Heart left ventricle (tissue), 16 donors: Measurements from ENCODE around the gene BRMS1L. TPM values are rescaled to one million over a fixed set of nuclear protein-coding genes. Genes with fewer than 3 reads are reported as not detected.

Source experiments
- ATAC-seq, 4 donors: fragments of 200-7000 bp; cut with Tn5 transposase; one replicate each; pipeline ENCODE4 v1.9.1; 2020 to 2022; ENCODE audit warnings: moderate library complexity in 4 of 4, mild to moderate bottlenecking in 3 of 4, moderate number of reproducible peaks in 1 of 4
- DNase-seq, 5 donors: peaks; one replicate each; pipeline ENCODE4 v3.0.0-alpha.2; 2020
- H3K27ac ChIP-seq, 12 donors: fragments of 200-600 bp; sonication (generic) in 4 of 12; one replicate each; pipeline versions ENCODE4 v1.5.0 to v1.8.0; 2016 to 2022; ENCODE audit warnings: mild to moderate bottlenecking in 2 of 12
- H3K27me3 ChIP-seq, 9 donors: fragments of 200-600 bp; sonication (generic) in 2 of 9; one replicate each; pipeline versions ENCODE4 v1.5.1 to v1.8.0; 2016 to 2022; ENCODE audit warnings: mild to moderate bottlenecking in 3 of 9
- H3K36me3 ChIP-seq, 9 donors: fragments of 200-600 bp; sonication (generic) in 2 of 9; one replicate each; pipeline versions ENCODE4 v1.5.0 to v1.8.0; 2018 to 2022; ENCODE audit warnings: mild to moderate bottlenecking in 2 of 9
- H3K4me1 ChIP-seq, 12 donors: fragments of 200-600 bp; sonication (generic) in 4 of 12; one replicate each; pipeline versions ENCODE4 v1.5.0 to v1.8.0; 2016 to 2022; ENCODE audit warnings: mild to moderate bottlenecking in 3 of 12
- H3K4me3 ChIP-seq, 12 donors: fragments of 200-600 bp; sonication (generic) in 4 of 12; one replicate each; pipeline versions ENCODE4 v1.5.0 to v1.8.0; 2017 to 2022; ENCODE audit warnings: mild to moderate bottlenecking in 9 of 12, moderate library complexity in 4 of 12
- H3K9me3 ChIP-seq, 12 donors: fragments of 200-600 bp; sonication (generic) in 4 of 12; one replicate each; pipeline versions ENCODE4 v1.5.0 to v1.8.0; 2016 to 2022; ENCODE audit warnings: mild to moderate bottlenecking in 1 of 12
- POLR2A ChIP-seq, 2 donors: fragments of 450-650 bp; IDR thresholded peaks; one replicate each; pipeline ENCODE4 v1.6.1; 2017; ENCODE audit warnings: antibody characterized with exemption in 2 of 2, mild to moderate bottlenecking in 2 of 2, moderate library complexity in 2 of 2
- WGBS, 4 donors: extraction: QIAGEN DNeasy Blood & Tissue Kit in 2 of 4; methylation state at CpG; one replicate each; pipeline versions ENCODE4 v1.1.5 to v1.1.7; 2013 to 2018; 5-methylcytosine and 5-hydroxymethylcytosine counted together
- intact Hi-C, 10 donors: fragments of 100-400 bp; cut with DNase I; formaldehyde crosslinking; loops; one replicate each; pipeline versions ENCODE4 v1.11.1 to v1.14.2; 2022
- polyA plus RNA-seq, 2 donors: library from polyadenylated mRNA; stranded (reverse); fragments of 200-250 nt; gene quantifications; one replicate each; pipeline ENCODE4 v1.2.3, GENCODE V29; 2013
- total RNA-seq, 9 donors: library from RNA; depleted of rRNA in 2 of 9; stranded (reverse); fragments of >200 nt in 2 of 9; fragmentation: NEBNext Ultra II Directional in 3 of 9; extraction: Animal tissue kit (Norgen Biotek cat#: 25700) in 3 of 9; gene quantifications; one replicate each; pipeline versions ENCODE4 v1.1.0 to v1.2.4, GENCODE V29; 2016 to 2023
- TF ChIP-seq, protein P1 (sequence below), 12 donors: fragments of 200-600 bp; sonication (generic) in 4 of 12; IDR thresholded peaks; one replicate each; pipeline versions ENCODE4 v1.5.0 to v1.8.0; 2018 to 2022; ENCODE audit warnings: antibody characterized with exemption in 12 of 12, mild to moderate bottlenecking in 5 of 12
- donor health status: ischemic (EF 13 %, LVEDD 7.1; RV severe dilation, severe dysfunction).
- donor health status: healthy with polysubstance abuse.
- donor health status: DM: no; HTN: yes; CAD: no.
- donor health status: DM: no; HTN: no; CAD: no.
- donor health status: ischemic (EF 25% LVEDD 6.9; RV normal size, moderate dysfunction).
- donor health status: ischemic (EF 25% LVEDD 5.7; RV mildly dilated, moderate dysfunction).
- donor health status: healthy.
- donor health status: DM: yes; HTN: yes; CAD: no.
- donor health status: ischemic (EF 35%, LVEDD 5.7; RV mildly dilated, moderate dysfunction).
- donor health status: nonischemic (EF 11% LVEDD 7.7; RV severe dilation, severe dysfunction).
- donor health status: DM: yes; HTN: yes; CAD: no.
- donor health status: PGD.
- donor health status: ischemic (EF 29% LVEDD 5.4; RV normal size, mild dysfunction).
- donor health status: nonischemic (EF 23%, LVEDD 6.1; RV moderate dilation, normal function).

The BRMS1L gene
- total and polyA plus RNA-seq, 11 donors = 3.4 to 14.8 (median 11.1) TPM

DNA sequence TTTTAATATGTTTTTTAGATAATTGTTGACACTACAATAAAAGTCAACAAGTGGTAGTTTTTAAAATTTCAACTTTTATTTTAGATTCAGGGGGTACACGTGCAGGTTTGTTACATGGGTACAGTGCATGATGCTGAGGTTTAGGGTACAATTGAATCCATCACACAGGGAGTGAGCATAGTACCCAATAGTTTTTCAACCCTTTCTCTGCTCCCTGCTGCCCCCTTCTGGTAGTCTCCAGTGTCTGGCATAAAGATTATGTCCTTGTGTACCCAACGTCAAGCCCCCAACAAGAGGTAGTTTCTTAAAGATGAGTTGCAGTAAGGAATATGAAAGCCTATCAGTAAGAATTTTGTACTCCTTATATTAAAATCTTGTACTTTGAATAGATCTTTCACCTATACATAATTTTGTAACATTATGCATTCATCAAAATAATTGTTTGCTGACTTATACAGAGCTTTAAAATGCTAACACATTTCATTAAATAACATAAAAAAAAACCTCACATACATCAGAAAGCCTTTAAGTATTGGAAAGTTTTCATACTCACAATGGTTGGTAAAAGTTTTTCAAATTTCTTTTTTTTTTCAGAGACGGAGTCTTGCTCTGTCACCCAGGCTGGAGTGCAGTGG lies 11.7 kb upstream of the BRMS1L start:
- intact Hi-C loops = loop anchor here in 1 of 10 donors (10.0 kb wide), 1 partner anchor 120 kb away; no protein-coding TSS in a partner anchor

DNA sequence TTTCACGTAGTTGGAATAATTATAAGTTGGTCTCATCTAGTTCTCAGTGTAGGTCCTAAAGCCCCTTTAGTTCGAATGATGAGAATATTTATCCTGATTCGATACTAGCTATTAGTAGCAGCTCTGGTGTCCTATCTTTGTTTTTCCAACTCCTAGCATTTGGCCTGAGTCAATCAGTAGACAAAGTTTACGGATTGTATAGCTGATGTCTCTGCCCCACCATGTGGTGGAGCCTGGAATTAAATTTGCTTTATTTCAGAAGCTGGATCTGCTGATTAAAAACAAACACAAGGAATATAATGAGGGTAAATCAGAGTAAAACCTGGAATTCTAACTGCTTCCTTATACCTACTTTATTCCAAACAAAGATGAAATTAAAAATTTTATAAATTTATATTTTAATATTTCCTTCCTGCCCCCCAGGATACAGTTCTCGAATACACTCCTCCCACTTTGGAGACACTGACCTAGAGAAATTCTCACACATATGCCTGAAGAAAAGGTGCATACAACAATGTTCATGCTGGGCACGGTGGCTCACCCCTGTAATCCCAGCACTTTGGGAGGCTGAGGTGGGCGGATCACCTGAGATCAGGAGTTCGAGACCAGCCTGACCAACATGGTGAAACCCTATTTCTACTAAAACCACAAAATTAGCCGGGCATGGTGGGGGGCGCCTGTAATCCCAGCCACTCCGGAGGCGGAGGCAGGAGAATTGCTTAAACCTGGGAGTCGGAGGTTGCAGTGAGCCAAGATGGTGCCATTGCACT lies 7.6 kb upstream of the BRMS1L start:
- no peak for DNase-seq
- TF ChIP-seq, protein P1, sequence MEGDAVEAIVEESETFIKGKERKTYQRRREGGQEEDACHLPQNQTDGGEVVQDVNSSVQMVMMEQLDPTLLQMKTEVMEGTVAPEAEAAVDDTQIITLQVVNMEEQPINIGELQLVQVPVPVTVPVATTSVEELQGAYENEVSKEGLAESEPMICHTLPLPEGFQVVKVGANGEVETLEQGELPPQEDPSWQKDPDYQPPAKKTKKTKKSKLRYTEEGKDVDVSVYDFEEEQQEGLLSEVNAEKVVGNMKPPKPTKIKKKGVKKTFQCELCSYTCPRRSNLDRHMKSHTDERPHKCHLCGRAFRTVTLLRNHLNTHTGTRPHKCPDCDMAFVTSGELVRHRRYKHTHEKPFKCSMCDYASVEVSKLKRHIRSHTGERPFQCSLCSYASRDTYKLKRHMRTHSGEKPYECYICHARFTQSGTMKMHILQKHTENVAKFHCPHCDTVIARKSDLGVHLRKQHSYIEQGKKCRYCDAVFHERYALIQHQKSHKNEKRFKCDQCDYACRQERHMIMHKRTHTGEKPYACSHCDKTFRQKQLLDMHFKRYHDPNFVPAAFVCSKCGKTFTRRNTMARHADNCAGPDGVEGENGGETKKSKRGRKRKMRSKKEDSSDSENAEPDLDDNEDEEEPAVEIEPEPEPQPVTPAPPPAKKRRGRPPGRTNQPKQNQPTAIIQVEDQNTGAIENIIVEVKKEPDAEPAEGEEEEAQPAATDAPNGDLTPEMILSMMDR (IDR thresholded peaks at IDR 0.05) = peak; percentile 35 to 66 (median 56)
- TF ChIP-seq POLR2A (IDR thresholded peaks at IDR 0.05) = no peak
- WGBS, 4 donors = 69 to 74% (median 73%) methylated on average over 13 of the region's 13 CpGs
- H3K4me3 ChIP-seq = no peak overlapping the region
- H3K36me3 ChIP-seq = no peaks in the 10 kb centered on the region
- no peak overlapping the region for H3K27ac ChIP-seq
- no peaks in the 10 kb centered on the region for H3K9me3 ChIP-seq
- intact Hi-C loops = loop anchor here in 1 of 10 donors (10.0 kb wide), 1 partner anchor 124 kb away; no protein-coding TSS in a partner anchor
- H3K27me3 ChIP-seq = no peaks in the 10 kb centered on the region
- peak in 3 of 4 donors; percentile 46 to 76 (median 59) for ATAC-seq
- H3K4me1 ChIP-seq = peaks cover 0 to 2% (median 0%) of the 10 kb centered on the region in 12 donors

More for the DNA sequence above, 11.7 kb upstream of the BRMS1L start:
- no peak for TF ChIP-seq POLR2A (IDR thresholded peaks at IDR 0.05)
- TF ChIP-seq, protein P1 (IDR thresholded peaks at IDR 0.05) = peak; percentile 49 to 81 (median 66)
- DNase-seq (peak in 4 of 5 donors; percentile 23 to 48 (median 43)), ATAC-seq (peak in 3 of 4 donors; percentile 42 to 53 (median 49))
- Histone ChIP-seq H3K27me3 (no peaks in the 10 kb centered on the region), H3K4me3 (no peak overlapping the region), H3K36me3 (no peaks in the 10 kb centered on the region), H3K27ac (no peak overlapping the region), H3K4me1 (peaks cover 0 to 2% (median 0%) of the 10 kb centered on the region in 12 donors), H3K9me3 (no peaks in the 10 kb centered on the region)
- WGBS, 4 donors = 34 to 38% (median 37%) methylated on average over 3 of the region's 3 CpGs

DNA sequence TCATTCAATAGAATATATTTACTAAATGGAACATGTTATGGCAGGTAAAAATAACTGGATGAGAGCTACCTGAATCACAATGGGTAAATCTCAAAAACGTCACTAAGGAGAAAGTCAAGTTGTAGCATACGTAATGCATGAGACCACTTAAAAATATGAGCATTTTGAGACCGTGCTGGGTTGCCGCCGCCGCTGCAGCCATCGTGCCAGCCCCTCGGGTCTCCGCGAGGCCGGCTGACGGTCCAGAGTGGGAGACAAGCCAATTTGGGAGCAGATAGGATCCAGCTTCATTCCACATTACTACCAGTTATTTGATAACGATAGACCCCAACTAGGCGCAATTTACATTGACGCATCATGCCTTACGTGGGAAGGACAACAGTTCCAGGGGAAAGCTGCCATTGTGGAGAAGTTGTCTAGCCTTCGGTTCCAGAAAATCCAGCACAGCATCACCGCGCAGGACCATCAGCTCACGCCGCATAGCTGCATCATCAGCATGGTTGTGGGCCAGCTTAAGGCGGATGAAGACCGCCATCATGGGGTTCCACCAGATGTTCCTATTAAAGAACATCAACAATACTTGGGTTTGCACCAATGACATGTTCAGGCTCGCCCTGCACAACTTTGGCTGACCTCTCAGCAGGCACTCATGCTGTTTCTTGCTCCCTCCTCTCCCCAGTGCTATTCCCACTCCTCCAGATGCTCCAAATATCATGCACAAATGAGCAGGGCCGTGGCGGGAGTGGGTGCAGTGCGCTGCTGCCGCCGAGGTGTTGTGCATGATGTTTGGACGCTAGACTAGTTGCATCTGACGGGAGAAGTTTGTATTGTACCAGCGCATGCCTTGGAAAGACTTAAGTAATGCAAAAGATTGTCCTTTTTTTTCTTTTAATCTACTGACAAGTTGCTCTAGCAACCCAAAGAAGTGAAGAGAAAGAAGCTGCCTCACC lies 6.3 kb upstream of the BRMS1L start:
- Histone ChIP-seq H3K4me1 (peaks cover 0 to 2% (median 0%) of the 10 kb centered on the region in 12 donors), H3K9me3 (no peaks in the 10 kb centered on the region), H3K27me3 (no peaks in the 10 kb centered on the region), H3K4me3 (no peak overlapping the region), H3K27ac (no peak overlapping the region), H3K36me3 (no peaks in the 10 kb centered on the region)
- intact Hi-C loops = loop anchor here in 1 of 10 donors (10.0 kb wide), 3 partner anchors 125 to 945 kb away; partner anchors contain the start of genes BAZ1A and MBIP
- TF ChIP-seq, protein P1 (IDR thresholded peaks at IDR 0.05) = no peak
- TF ChIP-seq POLR2A (IDR thresholded peaks at IDR 0.05) = no peak
- ATAC-seq = no peak
- DNase-seq = no peak
- WGBS, 4 donors = 92 to 95% (median 93%) methylated on average over 29 to 32 of the region's 32 CpGs
